Gastrocnemius medialis (tissue), 4 donors: ENCODE measurements around the gene TNNT2. TPM values are rescaled to one million over a fixed set of nuclear protein-coding genes. Genes with fewer than 3 reads are reported as not detected.

Source experiments
- ATAC-seq, 2 donors: fragments of 150-250 bp; one replicate each; pipeline ENCODE4 v1.9.1; 2016
- DNase-seq, 2 donors: peaks; one replicate each; pipeline ENCODE4 v3.0.0-alpha.2; 2019
- H3K27ac ChIP-seq, 4 donors: fragments of 200-600 bp; sonication (generic); 1 replicate in 1 of 4; 2 replicates in 3 of 4; pipeline ENCODE4 v1.5.1; 2016 to 2018; ENCODE audit warnings: mild to moderate bottlenecking in 2 of 4, moderate library complexity in 1 of 4
- H3K27me3 ChIP-seq, 3 donors: fragments of 200-600 bp; sonication (generic) in 2 of 3; 1 replicate in 1 of 3; 2 replicates in 2 of 3; pipeline versions ENCODE4 v1.5.1 to v1.6.0; 2016 to 2019; ENCODE audit warnings: mild to moderate bottlenecking in 1 of 3, moderate library complexity in 1 of 3
- H3K36me3 ChIP-seq, 2 donors: fragments of 200-600 bp; sonication (generic) in 1 of 2; one replicate each; pipeline ENCODE4 v1.5.1; 2017 to 2018
- H3K4me1 ChIP-seq, 2 donors: fragments of 200-600 bp; sonication (generic) in 1 of 2; one replicate each; pipeline ENCODE4 v1.5.1; 2016 to 2017; ENCODE audit warnings: mild to moderate bottlenecking in 2 of 2
- H3K4me3 ChIP-seq, 4 donors: fragments of 200-600 bp; sonication (generic) in 3 of 4; 1 replicate in 1 of 4; 2 replicates in 3 of 4; pipeline ENCODE4 v1.5.1; 2016 to 2019; ENCODE audit warnings: mild to moderate bottlenecking in 2 of 4
- H3K9me3 ChIP-seq, 3 donors: fragments of 200-600 bp; sonication (generic) in 2 of 3; 1 replicate in 1 of 3; 2 replicates in 2 of 3; pipeline ENCODE4 v1.5.1; 2016 to 2019
- POLR2A ChIP-seq, 2 donors: fragments of 450-650 bp; IDR thresholded peaks; one replicate each; pipeline ENCODE4 v1.6.1; 2017; ENCODE audit warnings: antibody characterized with exemption in 2 of 2, mild to moderate bottlenecking in 2 of 2, moderate library complexity in 2 of 2
- in situ Hi-C, 4 donors: fragments of 200-750 bp; cut with MboI; loops; one replicate each; pipeline versions ENCODE4 v1.15.0 to v1.8.0; 2017; ENCODE audit warnings: low sequenced_read_pairs in 4 of 4
- intact Hi-C: fragments of 100-400 bp; cut with DNase I; formaldehyde crosslinking; loops from one replicate; pipeline ENCODE4 v1.15.1; 2023; ENCODE audit warnings: low total_unique reads
- total RNA-seq, 4 donors: library from RNA; depleted of rRNA; stranded (reverse); fragments of >200 nt; gene quantifications; one replicate each; pipeline versions ENCODE4 v1.1.0 to v1.2.3, GENCODE V29; 2016
- TF ChIP-seq, protein P1 (sequence below), 5 experiments: fragments of 450-650 bp in 3 of 5; fragments of 200-600 bp in 2 of 5; sonication (generic) in 2 of 5; IDR thresholded peaks in 4 of 5; conservative IDR thresholded peaks in 1 of 5; 1 replicate in 4 of 5; 2 replicates in 1 of 5; pipeline ENCODE4 v1.5.1; 2016 to 2019; ENCODE audit warnings: antibody characterized with exemption in 5 of 5, mild to moderate bottlenecking in 3 of 5, moderate library complexity in 3 of 5

TNNT2 gene
- total RNA-seq, 4 donors from 2014 or later, result 0.39 to 14.8 (median 6.7) TPM; not detected in 1

DNA sequence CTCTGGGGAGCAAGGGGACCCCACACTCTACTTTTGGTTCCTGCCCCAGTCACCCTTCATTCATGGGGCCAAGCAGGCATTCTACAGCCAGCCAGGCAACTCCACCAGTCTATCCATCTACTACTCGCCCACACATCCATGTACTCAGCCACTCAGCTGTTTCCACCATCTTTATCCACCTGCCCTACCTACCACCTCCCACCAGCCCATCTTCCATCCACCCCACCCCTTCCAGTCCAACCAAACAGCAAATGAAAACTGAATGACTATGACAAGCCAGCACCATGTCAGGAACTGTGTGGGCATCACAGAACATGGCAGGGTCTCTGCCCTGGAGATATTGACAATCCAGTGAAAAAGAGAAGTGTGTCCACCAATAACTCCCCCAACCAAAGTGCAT lies 13.7 kb upstream of the TNNT2 start:
- in situ Hi-C loops (no loop called here), intact Hi-C loops (no loop called here)
- ATAC-seq (no peak), DNase-seq (no peak)
- Histone ChIP-seq H3K27ac (no peak overlapping the region), H3K27me3 (no peaks in the 10 kb centered on the region), H3K36me3 (no peaks in the 10 kb centered on the region), H3K4me3 (no peak overlapping the region), H3K9me3 (no peaks in the 10 kb centered on the region), H3K4me1 (no peaks in the 10 kb centered on the region)
- no peak for TF ChIP-seq POLR2A (IDR thresholded peaks at IDR 0.05)
- TF ChIP-seq, protein P1, sequence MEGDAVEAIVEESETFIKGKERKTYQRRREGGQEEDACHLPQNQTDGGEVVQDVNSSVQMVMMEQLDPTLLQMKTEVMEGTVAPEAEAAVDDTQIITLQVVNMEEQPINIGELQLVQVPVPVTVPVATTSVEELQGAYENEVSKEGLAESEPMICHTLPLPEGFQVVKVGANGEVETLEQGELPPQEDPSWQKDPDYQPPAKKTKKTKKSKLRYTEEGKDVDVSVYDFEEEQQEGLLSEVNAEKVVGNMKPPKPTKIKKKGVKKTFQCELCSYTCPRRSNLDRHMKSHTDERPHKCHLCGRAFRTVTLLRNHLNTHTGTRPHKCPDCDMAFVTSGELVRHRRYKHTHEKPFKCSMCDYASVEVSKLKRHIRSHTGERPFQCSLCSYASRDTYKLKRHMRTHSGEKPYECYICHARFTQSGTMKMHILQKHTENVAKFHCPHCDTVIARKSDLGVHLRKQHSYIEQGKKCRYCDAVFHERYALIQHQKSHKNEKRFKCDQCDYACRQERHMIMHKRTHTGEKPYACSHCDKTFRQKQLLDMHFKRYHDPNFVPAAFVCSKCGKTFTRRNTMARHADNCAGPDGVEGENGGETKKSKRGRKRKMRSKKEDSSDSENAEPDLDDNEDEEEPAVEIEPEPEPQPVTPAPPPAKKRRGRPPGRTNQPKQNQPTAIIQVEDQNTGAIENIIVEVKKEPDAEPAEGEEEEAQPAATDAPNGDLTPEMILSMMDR (IDR thresholded peaks at IDR 0.05 in 4 of 5, conservative IDR thresholded peaks at IDR 0.05 in 1 of 5), result no peak

DNA sequence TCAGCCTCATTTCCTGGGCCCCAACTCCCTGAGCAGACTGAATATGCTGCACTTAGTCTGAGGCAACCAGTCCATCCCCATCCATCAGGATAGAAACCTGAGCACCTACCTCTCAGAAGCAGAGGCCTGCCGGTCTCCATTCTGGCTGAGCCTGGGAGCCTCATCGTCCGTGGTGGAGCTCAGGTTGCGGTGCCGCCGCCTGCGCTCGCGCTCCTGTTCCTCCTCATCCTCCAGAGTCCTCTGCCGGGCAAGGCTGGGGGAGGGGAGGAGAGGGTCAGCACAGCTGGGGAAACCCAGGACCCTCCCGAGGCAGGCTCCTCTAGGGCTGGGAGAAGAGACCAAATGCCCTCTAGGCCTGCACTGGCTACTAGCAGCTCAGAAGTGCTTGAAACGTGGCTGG lies 11.6 kb upstream of the TNNT2 start:
- in situ Hi-C loops, result no loop called here
- no peaks in the 10 kb centered on the region for H3K9me3 ChIP-seq
- H3K36me3 ChIP-seq, result no peaks in the 10 kb centered on the region
- TF ChIP-seq POLR2A (IDR thresholded peaks at IDR 0.05), result no peak
- TF ChIP-seq, protein P1 (IDR thresholded peaks at IDR 0.05 in 4 of 5, conservative IDR thresholded peaks at IDR 0.05 in 1 of 5), result no peak
- no peak overlapping the region for H3K4me3 ChIP-seq
- peaks cover 8 to 10% of the 10 kb centered on the region in 2 donors for H3K4me1 ChIP-seq
- intact Hi-C loops, result no loop called here
- ATAC-seq, result no peak
- no peak overlapping the region for H3K27ac ChIP-seq
- H3K27me3 ChIP-seq, result no peaks in the 10 kb centered on the region
- no peak for DNase-seq

DNA sequence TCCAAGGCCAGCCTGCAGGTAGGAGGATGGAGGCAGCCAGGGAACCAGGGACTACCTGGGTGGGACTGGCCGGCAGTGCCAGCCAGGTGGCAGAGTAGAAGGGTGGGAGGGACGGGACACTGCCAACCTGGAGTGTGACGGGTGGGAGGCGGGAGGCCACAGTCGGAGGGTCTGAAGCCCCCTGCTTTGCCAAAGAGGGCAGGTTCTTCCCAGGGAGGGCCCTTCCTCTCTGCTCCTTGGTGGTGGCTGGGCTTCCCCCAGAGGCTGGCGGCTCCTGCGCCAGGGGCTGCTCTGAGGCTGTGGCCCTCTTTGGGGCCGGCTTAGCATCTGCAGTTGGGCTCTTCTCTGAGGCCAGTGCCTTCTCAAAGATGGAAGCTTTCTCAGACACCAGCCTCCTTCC lies 8.7 kb upstream of the TNNT2 start:
- TF ChIP-seq POLR2A (IDR thresholded peaks at IDR 0.05), result no peak
- TF ChIP-seq, protein P1 (IDR thresholded peaks at IDR 0.05 in 4 of 5, conservative IDR thresholded peaks at IDR 0.05 in 1 of 5), result no peak
- intact Hi-C loops, result no loop called here
- in situ Hi-C loops, result no loop called here
- H3K27me3 ChIP-seq, result no peaks in the 10 kb centered on the region
- no peak overlapping the region for H3K27ac ChIP-seq
- ATAC-seq (no peak), DNase-seq (no peak)
- no peak overlapping the region for H3K4me3 ChIP-seq
- H3K9me3 ChIP-seq, result no peaks in the 10 kb centered on the region
- H3K4me1 ChIP-seq, result peaks cover 15 to 20% of the 10 kb centered on the region in 2 donors
- no peaks in the 10 kb centered on the region for H3K36me3 ChIP-seq

DNA sequence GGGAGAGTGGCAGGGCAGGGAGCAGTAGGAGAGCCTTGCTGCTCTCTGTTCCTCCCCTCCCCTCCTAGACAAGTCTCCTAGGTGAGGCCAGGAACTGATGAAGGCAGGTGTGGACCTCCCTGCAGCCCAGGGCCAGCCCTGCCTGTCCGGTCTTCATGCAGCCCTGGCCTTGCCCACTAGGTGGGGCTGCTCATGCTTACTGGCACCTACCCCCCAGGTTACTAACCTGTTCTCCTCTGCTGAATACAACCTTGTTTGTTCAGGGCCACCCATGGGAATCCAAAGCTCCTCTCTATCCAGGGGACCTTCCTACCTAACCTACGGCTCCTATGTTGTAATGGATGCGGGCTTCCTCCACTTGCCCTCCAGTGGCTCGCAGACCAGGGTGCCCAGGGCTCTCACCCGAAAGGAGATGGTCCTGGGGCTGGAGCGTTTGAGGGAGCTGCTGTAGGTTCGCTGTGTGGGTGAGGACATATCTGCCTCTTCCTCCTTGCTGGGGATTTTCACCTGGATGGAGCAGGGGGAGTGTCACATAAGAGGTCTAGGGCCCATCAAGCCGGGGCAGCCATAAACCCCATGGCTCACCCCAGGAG lies 7.9 kb upstream of the TNNT2 start:
- Histone ChIP-seq H3K36me3 (no peaks in the 10 kb centered on the region), H3K9me3 (no peaks in the 10 kb centered on the region), H3K4me3 (no peak overlapping the region), H3K27ac (peak overlapping the region in 3 of 4 donors; percentile 64 to 73 (median 70)), H3K27me3 (no peaks in the 10 kb centered on the region), H3K4me1 (peaks cover 15 to 20% of the 10 kb centered on the region in 2 donors)
- TF ChIP-seq POLR2A (IDR thresholded peaks at IDR 0.05), result no peak
- TF ChIP-seq, protein P1 (IDR thresholded peaks at IDR 0.05 in 4 of 5, conservative IDR thresholded peaks at IDR 0.05 in 1 of 5), result peak; percentile 47 to 83 (median 79)
- in situ Hi-C loops (no loop called here), intact Hi-C loops (loop anchor here (1.0 kb wide), 1 partner anchor 23 kb away; no protein-coding TSS in a partner anchor)
- DNase-seq (peak; percentile 24 to 69), ATAC-seq (peak; percentile 56 to 75)

DNA sequence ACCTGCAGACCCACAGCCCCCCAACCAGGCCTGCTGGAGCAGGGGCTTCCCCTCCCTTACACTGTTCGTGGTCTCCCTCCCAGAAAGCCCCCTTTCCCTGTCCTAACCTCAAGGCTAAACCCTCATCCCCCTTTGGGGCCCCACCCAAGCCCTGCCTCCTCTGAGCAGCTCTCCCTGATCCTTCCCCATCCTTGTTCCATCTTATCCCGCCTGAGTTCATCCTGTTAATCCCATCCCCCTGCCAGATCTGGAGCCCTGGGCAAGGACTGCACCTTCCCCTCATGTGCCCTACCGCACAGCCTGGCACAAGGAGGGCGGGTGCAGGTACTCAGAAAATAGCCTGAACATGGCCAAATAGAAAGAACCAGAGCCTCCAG lies 6.9 kb upstream of the TNNT2 start:
- intact Hi-C loops (no loop called here), in situ Hi-C loops (no loop called here)
- Histone ChIP-seq H3K9me3 (no peaks in the 10 kb centered on the region), H3K27me3 (no peaks in the 10 kb centered on the region), H3K4me1 (peaks cover 15 to 20% of the 10 kb centered on the region in 2 donors), H3K4me3 (no peak overlapping the region), H3K36me3 (no peaks in the 10 kb centered on the region), H3K27ac (peak overlapping the region; percentile 64 to 80 (median 72))
- TF ChIP-seq, protein P1 (IDR thresholded peaks at IDR 0.05 in 4 of 5, conservative IDR thresholded peaks at IDR 0.05 in 1 of 5), result no peak
- TF ChIP-seq POLR2A (IDR thresholded peaks at IDR 0.05), result no peak
- ATAC-seq (peak in 1 of 2 donors; percentile 24), DNase-seq (no peak)
